HepG2 (cell line): ENCODE measurements around the gene CEP43. TPM values are rescaled to one million over a fixed set of nuclear protein-coding genes. Genes with fewer than 3 reads are reported as not detected.

ENCODE experiments used
- ARHGAP35 ChIP-seq: sonication (generic); formaldehyde crosslinking; IDR thresholded peaks from 2 replicates; pipeline ENCODE4 v1.9.0; 2022; ENCODE audit warnings: mild to moderate bottlenecking, inconsistent platforms, moderate library complexity, missing genetic modification reagents, borderline replicate concordance
- ASH2L ChIP-seq: fragments of 300-600, 200-600 bp; sonication (generic); IDR thresholded peaks from 2 replicates; pipeline ENCODE4 v1.7.0; 2017; ENCODE audit warnings: low read depth, mild to moderate bottlenecking, moderate library complexity, mixed read lengths, low read length; ENCODE audit not compliant: insufficient read length
- E2F5 ChIP-seq: sonication (generic); formaldehyde crosslinking; conservative IDR thresholded peaks from 2 replicates; pipeline ENCODE4 v1.4.0; 2020; ENCODE audit warnings: missing genetic modification reagents
- HMGXB4 ChIP-seq, 2 experiments: sonication (generic) in 1 of 2; formaldehyde crosslinking in 1 of 2; IDR thresholded peaks; 2 replicates each; pipeline versions ENCODE4 v1.4.0 to v1.6.1; 2018 to 2020; ENCODE audit warnings: missing genetic modification reagents in 2 of 2, borderline replicate concordance in 1 of 2, low read depth in 1 of 2, mild to moderate bottlenecking in 1 of 2, missing biosample characterization in 1 of 2
- MYNN ChIP-seq: sonication (generic); formaldehyde crosslinking; IDR thresholded peaks from 2 replicates; pipeline ENCODE4 v1.4.0; 2020; ENCODE audit warnings: mild to moderate bottlenecking, low read depth, missing genetic modification reagents
- SIN3A ChIP-seq: IDR thresholded peaks from 2 replicates; pipeline ENCODE4 v1.6.1; 2011; ENCODE audit warnings: low read depth, mild to moderate bottlenecking, control low read depth, low read length, borderline replicate concordance
- SP4 ChIP-seq: sonication (generic); formaldehyde crosslinking; IDR thresholded peaks from 2 replicates; pipeline ENCODE4 v1.8.1; 2023; ENCODE audit warnings: mild to moderate bottlenecking, missing genetic modification reagents
- polyA plus RNA-seq, 8 experiments: library from polyadenylated mRNA; depleted of rRNA in 3 of 8; stranded (reverse) in 7 of 8; unstranded in 1 of 8; fragments of >200 nt; fragmentation: Illumina TruSeq in 4 of 8; extraction: Trizol in 4 of 8; gene quantifications; 2 replicates each; pipeline versions ENCODE4 v1.2.1 to v1.2.3, GENCODE V29; 2011 to 2016; ENCODE audit warnings: low read depth in 4 of 8, missing spikeins in 1 of 8, mixed read lengths in 1 of 8; ENCODE audit not compliant: insufficient read depth in 1 of 8
- total RNA-seq, 5 experiments: library from RNA; depleted of rRNA; stranded (reverse); fragments of >200 nt; fragmentation: Illumina TruSeq; extraction: Trizol; gene quantifications; 2 replicates each; pipeline ENCODE4 v1.2.3, GENCODE V29; 2016; ENCODE audit warnings: low read depth in 1 of 5
- TF ChIP-seq, protein P1 (sequence below): sonication (generic); formaldehyde crosslinking; IDR thresholded peaks from 2 replicates; pipeline ENCODE4 v1.4.0; 2020; ENCODE audit warnings: mild to moderate bottlenecking, missing genetic modification reagents

CEP43 gene
- total and polyA plus RNA-seq, 2 of the 13 experiments (the other 11 are each of a cell fraction or from before 2014, with no cell fraction given): 29.3 to 73.9 TPM

DNA sequence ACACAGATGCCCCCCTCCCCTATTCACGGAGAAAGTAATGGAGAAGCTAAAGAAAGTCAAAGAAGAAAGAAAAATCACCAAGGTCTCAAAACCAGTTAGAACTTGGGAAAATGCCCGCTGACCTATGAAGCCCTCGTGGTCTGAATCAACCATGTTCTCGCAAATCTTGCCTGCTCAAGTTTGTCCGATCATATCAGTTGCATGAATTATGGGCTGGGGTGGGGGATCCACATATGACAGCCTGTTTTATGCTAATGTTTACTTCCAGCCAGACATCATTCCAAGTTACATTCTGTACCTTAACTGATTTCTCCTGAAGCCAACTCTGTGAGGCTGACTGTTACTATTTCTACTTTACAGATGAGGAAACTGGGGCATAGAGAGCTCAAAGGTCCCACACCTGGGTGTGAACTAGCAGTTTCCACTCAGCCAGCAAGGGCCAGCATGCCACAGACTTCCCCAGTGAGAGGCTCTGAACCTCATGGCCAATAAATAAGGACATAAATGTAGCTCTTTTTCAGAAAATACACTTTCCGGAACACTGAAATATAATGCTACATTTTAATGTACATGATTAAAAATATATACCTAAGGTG is 45.0 kb upstream of the CEP43 start (continued):
- 0 out of 4 replicates have a peak, but pooled peaks of 1 of the 2 experiments have one; percentile 22 for TF ChIP-seq HMGXB4 (CRISPR knock-in tag; IDR thresholded peaks at IDR 0.05; ENCODE audit: borderline replicate concordance in 1 of 2, low read depth in 1 of 2)
- TF ChIP-seq MYNN (CRISPR knock-in tag): no peak
- TF ChIP-seq ARHGAP35 (CRISPR knock-in tag): no peak
- TF ChIP-seq ASH2L: peak; percentile 26
- TF ChIP-seq SP4 (CRISPR knock-in tag): no peak
- TF ChIP-seq SIN3A: no peak
- TF ChIP-seq, protein P1, sequence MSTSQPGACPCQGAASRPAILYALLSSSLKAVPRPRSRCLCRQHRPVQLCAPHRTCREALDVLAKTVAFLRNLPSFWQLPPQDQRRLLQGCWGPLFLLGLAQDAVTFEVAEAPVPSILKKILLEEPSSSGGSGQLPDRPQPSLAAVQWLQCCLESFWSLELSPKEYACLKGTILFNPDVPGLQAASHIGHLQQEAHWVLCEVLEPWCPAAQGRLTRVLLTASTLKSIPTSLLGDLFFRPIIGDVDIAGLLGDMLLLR (CRISPR knock-in tag): no peak
- TF ChIP-seq E2F5 (CRISPR knock-in tag): no peak
